Measurements from ENCODE around the gene TMEM240.

DNA sequence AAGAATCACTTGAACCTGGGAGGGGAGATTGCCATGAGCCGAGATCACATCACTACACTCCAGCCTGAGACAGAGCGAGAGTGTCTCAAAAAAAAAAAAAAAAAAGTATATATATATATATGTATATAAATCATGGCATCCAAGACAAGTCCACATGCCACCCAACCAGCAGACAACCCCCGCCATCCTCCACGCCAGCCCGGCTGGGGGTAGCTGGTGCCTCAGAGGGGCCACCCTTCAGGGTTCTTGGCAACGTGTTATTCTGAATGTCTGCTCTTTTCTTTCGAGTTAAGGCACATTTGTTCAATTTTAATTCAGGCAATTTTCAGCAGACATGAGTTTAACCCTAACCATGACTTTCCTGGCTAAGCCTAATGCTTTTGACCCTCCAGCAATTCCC is 9.7 kb upstream of the TMEM240 start:
- TF ChIP-seq, protein P1, sequence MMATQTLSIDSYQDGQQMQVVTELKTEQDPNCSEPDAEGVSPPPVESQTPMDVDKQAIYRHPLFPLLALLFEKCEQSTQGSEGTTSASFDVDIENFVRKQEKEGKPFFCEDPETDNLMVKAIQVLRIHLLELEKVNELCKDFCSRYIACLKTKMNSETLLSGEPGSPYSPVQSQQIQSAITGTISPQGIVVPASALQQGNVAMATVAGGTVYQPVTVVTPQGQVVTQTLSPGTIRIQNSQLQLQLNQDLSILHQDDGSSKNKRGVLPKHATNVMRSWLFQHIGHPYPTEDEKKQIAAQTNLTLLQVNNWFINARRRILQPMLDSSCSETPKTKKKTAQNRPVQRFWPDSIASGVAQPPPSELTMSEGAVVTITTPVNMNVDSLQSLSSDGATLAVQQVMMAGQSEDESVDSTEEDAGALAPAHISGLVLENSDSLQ (IDR thresholded peaks at IDR 0.05): no peak
- TF ChIP-seq, protein P2, sequence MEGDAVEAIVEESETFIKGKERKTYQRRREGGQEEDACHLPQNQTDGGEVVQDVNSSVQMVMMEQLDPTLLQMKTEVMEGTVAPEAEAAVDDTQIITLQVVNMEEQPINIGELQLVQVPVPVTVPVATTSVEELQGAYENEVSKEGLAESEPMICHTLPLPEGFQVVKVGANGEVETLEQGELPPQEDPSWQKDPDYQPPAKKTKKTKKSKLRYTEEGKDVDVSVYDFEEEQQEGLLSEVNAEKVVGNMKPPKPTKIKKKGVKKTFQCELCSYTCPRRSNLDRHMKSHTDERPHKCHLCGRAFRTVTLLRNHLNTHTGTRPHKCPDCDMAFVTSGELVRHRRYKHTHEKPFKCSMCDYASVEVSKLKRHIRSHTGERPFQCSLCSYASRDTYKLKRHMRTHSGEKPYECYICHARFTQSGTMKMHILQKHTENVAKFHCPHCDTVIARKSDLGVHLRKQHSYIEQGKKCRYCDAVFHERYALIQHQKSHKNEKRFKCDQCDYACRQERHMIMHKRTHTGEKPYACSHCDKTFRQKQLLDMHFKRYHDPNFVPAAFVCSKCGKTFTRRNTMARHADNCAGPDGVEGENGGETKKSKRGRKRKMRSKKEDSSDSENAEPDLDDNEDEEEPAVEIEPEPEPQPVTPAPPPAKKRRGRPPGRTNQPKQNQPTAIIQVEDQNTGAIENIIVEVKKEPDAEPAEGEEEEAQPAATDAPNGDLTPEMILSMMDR (IDR thresholded peaks at IDR 0.05 in 2 of 3, conservative IDR thresholded peaks at IDR 0.05 in 1 of 3; ENCODE audit: control insufficient read depth in 2 of 3, extremely low read depth in 1 of 3, insufficient read depth in 1 of 3, low read depth in 3 of 3, low read length in 3 of 3): no peak

Data from GM12878 (cell line).